GM12874 (cell line): ENCODE measurements around the gene ISLR.

Experiments
- TF ChIP-seq, protein P1 (sequence below): IDR thresholded peaks from 2 replicates; pipeline ENCODE4 v1.5.1; 2011; ENCODE audit warnings: low read depth, mild to moderate bottlenecking, control low read depth, low read length, moderate library complexity; ENCODE audit not compliant: insufficient read depth

ISLR gene

DNA sequence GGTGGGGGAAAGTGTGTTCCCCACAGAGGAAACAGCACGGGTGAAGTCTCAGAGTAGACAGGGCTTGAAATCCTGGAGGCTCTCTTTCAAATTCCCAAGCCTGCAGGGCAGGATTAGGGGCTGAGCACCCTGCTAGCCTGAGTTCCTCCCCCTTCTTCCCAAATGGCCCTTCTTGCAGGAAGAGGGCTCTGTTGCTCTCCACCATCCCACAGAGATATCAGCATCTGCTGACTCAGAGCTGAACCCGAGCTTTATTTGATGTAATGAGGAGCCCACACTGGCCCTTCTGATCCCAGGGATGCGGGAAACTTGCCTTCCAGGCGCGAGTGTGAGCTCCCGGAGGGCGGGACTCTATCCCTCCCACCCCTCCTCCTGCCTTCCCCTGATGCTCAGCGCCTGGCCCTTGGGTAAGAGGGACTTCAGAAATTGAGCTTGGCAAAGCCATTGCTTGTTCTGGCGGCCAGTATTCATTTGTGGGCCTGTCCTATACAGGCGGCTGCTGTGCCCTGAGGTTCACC is 30.5 kb downstream of the ISLR start:
- TF ChIP-seq, protein P1, sequence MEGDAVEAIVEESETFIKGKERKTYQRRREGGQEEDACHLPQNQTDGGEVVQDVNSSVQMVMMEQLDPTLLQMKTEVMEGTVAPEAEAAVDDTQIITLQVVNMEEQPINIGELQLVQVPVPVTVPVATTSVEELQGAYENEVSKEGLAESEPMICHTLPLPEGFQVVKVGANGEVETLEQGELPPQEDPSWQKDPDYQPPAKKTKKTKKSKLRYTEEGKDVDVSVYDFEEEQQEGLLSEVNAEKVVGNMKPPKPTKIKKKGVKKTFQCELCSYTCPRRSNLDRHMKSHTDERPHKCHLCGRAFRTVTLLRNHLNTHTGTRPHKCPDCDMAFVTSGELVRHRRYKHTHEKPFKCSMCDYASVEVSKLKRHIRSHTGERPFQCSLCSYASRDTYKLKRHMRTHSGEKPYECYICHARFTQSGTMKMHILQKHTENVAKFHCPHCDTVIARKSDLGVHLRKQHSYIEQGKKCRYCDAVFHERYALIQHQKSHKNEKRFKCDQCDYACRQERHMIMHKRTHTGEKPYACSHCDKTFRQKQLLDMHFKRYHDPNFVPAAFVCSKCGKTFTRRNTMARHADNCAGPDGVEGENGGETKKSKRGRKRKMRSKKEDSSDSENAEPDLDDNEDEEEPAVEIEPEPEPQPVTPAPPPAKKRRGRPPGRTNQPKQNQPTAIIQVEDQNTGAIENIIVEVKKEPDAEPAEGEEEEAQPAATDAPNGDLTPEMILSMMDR = no peak

DNA sequence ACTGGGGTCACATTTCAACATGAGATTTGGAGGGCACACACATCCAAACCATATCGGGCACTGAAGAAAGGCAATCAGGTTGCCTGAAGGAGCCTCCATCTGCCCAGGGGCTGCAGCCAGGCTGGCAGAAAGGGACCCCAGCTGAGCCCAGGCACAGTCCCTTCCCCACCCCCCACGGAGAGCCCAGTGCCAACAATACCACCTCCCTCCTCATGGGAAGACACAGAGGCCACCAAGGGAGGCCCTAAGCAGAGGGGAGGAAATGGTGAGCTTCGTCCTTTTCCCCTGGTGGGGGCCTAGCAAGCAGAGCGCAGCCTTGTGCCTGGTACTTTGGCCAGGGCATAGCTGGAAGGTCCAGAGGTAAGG is 32.1 kb downstream of the ISLR start:
- TF ChIP-seq, protein P1 = no peak

DNA sequence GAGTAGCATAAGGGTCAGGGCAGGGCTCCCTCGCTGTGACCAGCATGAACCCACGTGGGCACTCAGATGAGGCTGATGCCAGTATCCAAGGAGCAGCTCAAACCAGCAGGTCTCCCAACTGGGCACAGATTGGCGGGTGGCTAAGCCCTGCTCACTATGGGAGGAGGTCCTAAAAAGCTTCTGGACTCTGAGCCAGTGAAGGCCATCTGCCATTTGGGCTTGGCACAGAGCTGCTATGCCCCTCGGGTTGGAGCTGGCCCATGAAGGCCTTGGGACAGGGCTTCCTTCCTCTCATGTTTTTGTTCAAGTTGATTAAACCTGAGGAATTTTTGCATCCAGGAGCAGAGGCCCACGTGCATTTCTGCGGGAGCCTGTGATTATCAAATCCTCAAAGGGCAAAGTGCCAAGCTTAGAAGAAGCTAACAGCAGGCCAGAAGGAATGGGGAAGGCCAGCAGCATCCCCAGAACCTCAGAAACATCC is 33.3 kb downstream of the ISLR start:
- TF ChIP-seq, protein P1 = no peak

DNA sequence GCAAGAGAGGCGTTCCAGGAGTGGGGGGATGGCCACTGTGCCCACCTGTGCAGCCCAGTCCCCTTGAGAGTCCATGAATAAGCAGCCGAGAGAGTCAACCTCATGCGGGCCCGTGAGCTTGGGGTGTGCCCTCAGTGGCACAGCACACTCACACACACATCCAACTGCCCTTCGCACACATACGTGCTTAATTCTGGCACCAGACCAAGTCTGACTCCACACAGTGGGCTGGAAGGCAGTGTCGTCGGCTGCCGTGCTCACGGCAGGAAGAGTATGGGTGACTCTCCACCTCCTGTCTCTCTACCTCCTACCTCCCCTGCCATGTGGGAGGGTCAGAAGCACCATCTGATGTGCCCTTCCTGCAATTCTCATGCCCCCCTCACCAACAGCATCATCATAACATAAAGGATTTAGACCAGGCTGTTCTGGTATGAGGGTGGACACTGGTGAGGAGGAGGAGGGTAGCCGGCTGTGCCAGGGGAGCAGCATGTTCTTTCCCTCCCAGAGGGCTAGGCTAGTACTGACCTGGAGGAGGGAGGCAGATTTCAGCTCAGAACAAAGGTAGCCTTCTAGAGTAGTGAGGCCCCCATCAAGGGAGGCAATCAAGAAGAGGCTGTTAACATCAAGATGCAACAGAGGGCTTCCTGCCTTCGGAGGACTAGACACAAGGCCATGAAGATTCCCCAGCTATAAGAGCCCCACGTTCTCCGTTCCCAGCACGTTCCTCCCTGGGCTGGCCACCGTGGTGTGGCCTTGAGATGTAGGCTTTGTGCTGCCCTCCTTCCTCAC is 34.3 kb downstream of the ISLR start:
- TF ChIP-seq, protein P1 = no peak

DNA sequence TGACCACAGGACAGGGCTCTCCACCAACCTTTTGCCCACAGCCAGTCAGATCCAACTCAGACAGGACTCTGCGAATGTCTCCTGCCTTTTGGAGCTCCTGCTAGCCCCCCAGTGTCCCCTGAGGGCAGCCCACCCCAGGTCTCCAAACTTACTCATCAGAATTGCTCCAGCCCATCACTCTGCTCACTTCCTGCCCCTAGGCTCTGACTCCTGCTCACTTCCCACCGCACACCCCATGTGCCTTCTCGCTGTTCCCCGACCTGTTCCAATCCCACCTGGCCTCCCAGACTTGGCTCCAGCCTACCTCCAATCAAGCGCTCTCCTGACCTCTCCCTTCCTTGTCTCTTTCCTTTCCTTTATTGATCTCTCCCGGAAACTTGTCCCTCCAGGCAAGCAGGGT is 35.0 kb downstream of the ISLR start:
- TF ChIP-seq, protein P1 = no peak

DNA sequence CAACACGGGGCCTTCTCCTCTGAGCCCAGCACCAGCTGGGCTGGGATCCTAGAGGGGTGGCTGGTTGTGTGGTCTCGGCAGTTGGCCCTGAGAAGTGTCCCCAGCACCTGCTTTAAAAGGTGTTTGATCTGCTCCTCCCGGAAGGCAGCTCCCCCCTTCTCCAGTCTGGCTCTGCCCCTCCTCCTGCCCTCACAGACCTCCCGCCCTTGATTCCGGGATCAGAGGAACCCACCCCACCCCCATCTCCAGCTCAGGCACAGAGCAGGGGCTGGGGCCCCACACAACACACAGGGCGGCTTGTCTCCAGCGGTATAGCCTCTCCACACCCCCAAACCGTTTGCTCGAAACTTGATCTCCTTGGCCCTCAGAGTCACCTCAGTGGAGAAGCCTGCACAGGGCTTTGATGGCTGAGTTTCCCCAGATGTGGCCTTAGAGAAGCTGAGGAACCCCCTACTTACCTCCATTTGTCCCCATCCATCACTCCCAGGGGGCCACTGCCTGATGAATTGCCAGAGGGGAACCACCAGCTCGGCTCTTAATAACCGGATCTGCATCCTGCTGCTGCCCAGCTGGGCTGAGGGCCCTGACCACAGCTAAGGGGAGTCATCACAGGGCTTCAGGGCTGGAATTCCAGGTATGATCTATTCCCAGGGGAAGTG is 35.5 kb downstream of the ISLR start:
- TF ChIP-seq, protein P1 = no peak

DNA sequence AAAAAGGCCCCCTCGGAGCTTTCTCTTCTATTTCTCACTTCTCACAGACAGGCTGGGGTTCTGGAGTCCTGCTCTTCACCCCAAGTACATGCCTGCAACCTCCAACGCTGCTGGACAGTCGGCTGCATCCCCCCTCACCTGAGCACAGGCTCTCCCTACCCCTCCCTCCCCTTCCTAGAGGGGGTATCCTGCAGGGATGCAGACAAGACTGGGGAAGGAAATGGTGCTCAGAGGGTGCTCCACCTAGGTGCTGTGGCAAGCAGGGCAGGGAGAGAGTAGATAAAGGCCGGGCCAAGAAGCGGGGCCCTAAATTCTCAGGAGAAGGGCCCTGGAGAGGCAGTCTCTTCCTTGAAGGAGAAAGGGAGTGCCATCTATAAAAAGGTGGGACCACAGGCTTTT is 36.0 kb downstream of the ISLR start:
- TF ChIP-seq, protein P1 = no peak
